ENCODE data around the gene IL4I1. TPM values are rescaled to one million over a fixed set of nuclear protein-coding genes. Genes with fewer than 3 reads are reported as not detected.

IL4I1 gene
- total and polyA plus RNA-seq, 12 donors = 0.18 to 3.2 (median 1.2) TPM

DNA sequence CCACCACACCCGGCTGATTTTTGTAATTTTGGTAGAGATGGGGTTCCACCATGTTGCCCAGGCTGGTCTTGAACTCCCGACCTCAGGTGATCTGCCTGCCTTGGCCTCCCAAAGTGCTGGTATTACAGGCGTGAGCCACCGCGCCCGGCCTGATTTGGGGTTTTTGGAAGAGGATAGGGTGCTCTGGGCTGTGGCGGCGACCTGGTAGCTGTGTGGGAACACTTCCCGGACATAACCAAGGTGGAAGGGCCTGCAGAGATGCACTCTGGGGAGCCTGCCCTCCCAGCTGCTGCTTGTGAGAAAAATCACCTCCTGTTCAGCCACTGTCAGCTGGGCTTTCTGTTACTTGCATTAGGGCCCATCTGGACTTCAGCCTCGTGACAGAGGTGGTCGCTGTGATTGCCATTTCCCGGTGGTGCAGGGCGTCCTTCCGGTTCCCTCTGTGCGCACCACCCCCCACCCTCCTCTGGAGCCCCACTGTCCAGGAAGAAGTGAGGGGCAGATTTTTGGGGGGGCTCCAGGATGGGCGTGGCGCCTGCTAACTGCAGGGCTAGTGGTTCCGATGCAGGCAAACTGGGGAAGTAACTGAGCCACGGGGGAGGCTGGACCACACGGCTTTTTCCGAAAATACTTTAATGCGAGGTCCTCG is 7.5 kb downstream of the IL4I1 start:
- no peak for TF ChIP-seq POLR2A (IDR thresholded peaks at IDR 0.05)
- TF ChIP-seq, protein P1, sequence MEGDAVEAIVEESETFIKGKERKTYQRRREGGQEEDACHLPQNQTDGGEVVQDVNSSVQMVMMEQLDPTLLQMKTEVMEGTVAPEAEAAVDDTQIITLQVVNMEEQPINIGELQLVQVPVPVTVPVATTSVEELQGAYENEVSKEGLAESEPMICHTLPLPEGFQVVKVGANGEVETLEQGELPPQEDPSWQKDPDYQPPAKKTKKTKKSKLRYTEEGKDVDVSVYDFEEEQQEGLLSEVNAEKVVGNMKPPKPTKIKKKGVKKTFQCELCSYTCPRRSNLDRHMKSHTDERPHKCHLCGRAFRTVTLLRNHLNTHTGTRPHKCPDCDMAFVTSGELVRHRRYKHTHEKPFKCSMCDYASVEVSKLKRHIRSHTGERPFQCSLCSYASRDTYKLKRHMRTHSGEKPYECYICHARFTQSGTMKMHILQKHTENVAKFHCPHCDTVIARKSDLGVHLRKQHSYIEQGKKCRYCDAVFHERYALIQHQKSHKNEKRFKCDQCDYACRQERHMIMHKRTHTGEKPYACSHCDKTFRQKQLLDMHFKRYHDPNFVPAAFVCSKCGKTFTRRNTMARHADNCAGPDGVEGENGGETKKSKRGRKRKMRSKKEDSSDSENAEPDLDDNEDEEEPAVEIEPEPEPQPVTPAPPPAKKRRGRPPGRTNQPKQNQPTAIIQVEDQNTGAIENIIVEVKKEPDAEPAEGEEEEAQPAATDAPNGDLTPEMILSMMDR (IDR thresholded peaks at IDR 0.05) = no peak
- H3K4me1 ChIP-seq (replicated peaks in 1 of 2) = peaks cover 4 to 9% of the 10 kb centered on the region in 2 donors
- no peaks in the 10 kb centered on the region for H3K9me3 ChIP-seq (replicated peaks in 1 of 3)
- H3K36me3 ChIP-seq (replicated peaks in 1 of 2) = peaks cover 0 to 24% of the 10 kb centered on the region in 2 donors
- DNase-seq = no peak
- 92 to 95% (median 93%) methylated on average over 22 to 23 of the region's 23 CpGs for WGBS, 4 donors
- intact Hi-C loops (cut with DNase I) = no loop called here
- H3K27ac ChIP-seq = no peak overlapping the region
- H3K4me3 ChIP-seq = no peak overlapping the region
- H3K27me3 ChIP-seq = no peaks in the 10 kb centered on the region

DNA sequence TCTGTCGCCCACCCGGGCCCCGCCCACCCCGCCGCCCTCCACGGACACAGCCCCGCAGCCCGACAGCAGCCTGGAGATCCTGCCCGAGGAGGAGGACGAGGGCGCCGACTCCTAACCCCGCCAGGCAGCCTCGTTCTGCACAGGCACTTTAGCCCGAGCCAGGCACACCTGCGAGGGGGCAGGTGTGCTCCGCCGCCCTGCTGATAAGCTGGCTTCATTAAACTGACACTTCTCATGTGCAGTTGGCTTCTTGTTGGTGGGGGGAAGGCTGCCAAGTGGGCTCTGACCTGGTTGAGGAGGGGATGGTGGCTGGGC is 8.2 kb downstream of the IL4I1 start:
- no peak overlapping the region for H3K4me3 ChIP-seq
- H3K27ac ChIP-seq = no peak overlapping the region
- peaks cover 4 to 9% of the 10 kb centered on the region in 2 donors for H3K4me1 ChIP-seq (replicated peaks in 1 of 2)
- WGBS, 4 donors = 84 to 100% (median 92%) methylated on average over 3 to 18 of the region's 18 CpGs; no CpG with 5 or more reads in 1 of the 4 donors
- TF ChIP-seq, protein P1 (IDR thresholded peaks at IDR 0.05) = no peak
- no peak for TF ChIP-seq POLR2A (IDR thresholded peaks at IDR 0.05)
- intact Hi-C loops (cut with DNase I) = no loop called here
- H3K9me3 ChIP-seq (replicated peaks in 1 of 3) = no peaks in the 10 kb centered on the region
- H3K27me3 ChIP-seq = no peaks in the 10 kb centered on the region
- no peak for DNase-seq
- H3K36me3 ChIP-seq (replicated peaks in 1 of 2) = peaks cover 0 to 31% of the 10 kb centered on the region in 2 donors

DNA sequence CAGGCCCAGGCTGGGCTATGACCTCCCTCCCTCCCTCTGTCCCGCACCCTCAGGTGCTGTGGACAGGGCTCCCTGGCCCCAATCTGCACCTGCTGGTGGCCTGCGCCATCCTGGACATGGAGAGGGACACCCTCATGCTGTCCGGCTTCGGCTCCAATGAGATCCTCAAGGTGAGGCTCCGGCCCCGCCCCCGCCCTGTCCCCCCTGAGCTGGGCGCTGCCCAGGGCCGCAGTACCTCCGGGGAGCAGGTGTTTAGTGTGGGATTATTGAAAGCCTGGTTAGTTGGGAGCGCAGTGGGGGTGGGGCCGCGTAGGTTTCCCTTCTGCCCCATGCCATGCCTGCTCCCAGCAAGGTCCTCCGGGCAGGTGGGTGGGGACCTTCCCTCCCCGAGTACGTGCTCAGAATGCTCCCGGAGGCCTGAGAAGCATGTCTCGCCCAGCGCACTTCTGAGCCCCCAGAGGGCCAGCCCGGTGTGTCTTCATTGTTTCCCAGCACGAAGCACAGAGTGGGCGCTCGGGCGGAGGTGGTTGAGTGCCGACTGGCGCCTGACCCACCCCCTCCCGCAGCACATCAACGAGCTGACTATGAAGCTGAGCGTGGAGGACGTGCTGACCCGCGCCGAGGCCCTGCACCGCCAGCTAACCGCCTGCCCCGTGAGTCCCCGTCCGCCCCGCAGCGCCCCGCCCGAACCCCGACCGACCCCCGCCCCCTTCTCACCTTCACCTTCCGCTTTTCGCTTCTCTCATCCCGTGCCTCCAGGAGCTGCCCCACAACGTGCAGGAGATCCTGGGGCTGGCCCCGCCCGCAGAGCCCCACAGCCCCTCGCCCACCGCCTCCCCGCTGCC is 8.8 kb downstream of the IL4I1 start:
- H3K36me3 ChIP-seq (replicated peaks in 1 of 2) = peaks cover 0 to 37% of the 10 kb centered on the region in 2 donors
- WGBS, 4 donors = 85 to 96% (median 89%) methylated on average over 17 to 54 of the region's 54 CpGs
- intact Hi-C loops (cut with DNase I) = no loop called here

More for the DNA sequence above, 8.8 kb downstream of the IL4I1 start:
- no peak overlapping the region for H3K4me3 ChIP-seq
- TF ChIP-seq POLR2A (IDR thresholded peaks at IDR 0.05) = no peak
- TF ChIP-seq, protein P1 (IDR thresholded peaks at IDR 0.05) = no peak
- H3K27ac ChIP-seq = no peak overlapping the region
- no peaks in the 10 kb centered on the region for H3K27me3 ChIP-seq
- H3K4me1 ChIP-seq (replicated peaks in 1 of 2) = peaks cover 4 to 9% of the 10 kb centered on the region in 2 donors
- no peaks in the 10 kb centered on the region for H3K9me3 ChIP-seq (replicated peaks in 1 of 3)
- peak in 2 of 7 donors; percentile 15 to 23 for DNase-seq

Data from adrenal gland (tissue), 12 donors.